ENCODE data around the gene ARHGAP31. TPM values are rescaled to one million over a fixed set of nuclear protein-coding genes. Genes with fewer than 3 reads are reported as not detected.

Gene ARHGAP31
- total RNA-seq, 1 experiment from 2014 or later, result 7.2 TPM

GRCh38 chr3:119330858-119331257, 36.7 kb downstream of the ARHGAP31 start:
- POLR2A ChIA-PET, result interaction anchor here (0.6 kb wide), 1 partner anchor 168 kb away, joined by 3 read pairs; the partner anchor contains the start of gene TIMMDC1

DNA sequence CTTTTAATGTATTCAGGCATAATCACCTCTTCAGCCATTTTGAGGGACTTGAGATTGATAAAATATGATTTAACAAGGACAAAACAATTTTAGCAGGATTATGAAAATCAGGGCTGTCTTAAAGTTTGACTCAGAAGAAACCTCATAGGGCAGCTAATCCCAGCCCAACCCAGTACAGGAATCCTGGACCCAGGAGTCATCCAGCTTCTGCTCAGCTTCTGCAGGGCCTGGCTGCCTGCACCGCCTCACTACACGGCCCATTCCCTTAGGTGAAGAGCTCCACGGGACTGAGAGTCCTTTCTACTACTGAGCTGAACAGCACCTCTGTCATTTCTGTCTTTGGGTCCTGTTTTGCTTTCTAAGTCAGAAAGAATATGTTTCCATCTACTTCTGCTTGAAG, 37.5 kb downstream of the ARHGAP31 start:
- Mint-ChIP-seq H3K9me3 (peaks cover 3% of the 10 kb centered on the region), H3K4me1 (peaks cover 29% of the 10 kb centered on the region), H3K36me3 (no peaks in the 10 kb centered on the region), H3K4me3 (no peak overlapping the region), H3K27ac (no peak overlapping the region), H3K27me3 (ENCODE audit: low read depth) (no peaks in the 10 kb centered on the region)
- ATAC-seq (no peak), DNase-seq (ENCODE audit: low spot score) (no peak)
- ChIA-PET POLR2A (interaction anchor here (1.0 to 1.1 kb wide), 2 partner anchors 10 to 19 kb away, joined by 3 read pairs; no protein-coding TSS in a partner anchor), CTCF (interaction anchor here (0.7 to 1.6 kb wide), 3 partner anchors 9 to 269 kb away, joined by 3 to 4 read pairs (median 3); no protein-coding TSS in a partner anchor)
- TF ChIP-seq, protein P1, sequence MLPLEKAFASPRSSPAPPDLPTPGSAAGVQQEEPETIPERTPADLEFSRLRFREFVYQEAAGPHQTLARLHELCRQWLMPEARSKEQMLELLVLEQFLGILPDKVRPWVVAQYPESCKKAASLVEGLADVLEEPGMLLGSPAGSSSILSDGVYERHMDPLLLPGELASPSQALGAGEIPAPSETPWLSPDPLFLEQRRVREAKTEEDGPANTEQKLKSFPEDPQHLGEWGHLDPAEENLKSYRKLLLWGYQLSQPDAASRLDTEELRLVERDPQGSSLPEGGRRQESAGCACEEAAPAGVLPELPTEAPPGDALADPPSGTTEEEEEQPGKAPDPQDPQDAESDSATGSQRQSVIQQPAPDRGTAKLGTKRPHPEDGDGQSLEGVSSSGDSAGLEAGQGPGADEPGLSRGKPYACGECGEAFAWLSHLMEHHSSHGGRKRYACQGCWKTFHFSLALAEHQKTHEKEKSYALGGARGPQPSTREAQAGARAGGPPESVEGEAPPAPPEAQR (CRISPR knock-in tag; IDR thresholded peaks at IDR 0.05), result no peak
- no peak for TF ChIP-seq TEAD4 (CRISPR knock-in tag; IDR thresholded peaks at IDR 0.05)
- TF ChIP-seq, protein P2, sequence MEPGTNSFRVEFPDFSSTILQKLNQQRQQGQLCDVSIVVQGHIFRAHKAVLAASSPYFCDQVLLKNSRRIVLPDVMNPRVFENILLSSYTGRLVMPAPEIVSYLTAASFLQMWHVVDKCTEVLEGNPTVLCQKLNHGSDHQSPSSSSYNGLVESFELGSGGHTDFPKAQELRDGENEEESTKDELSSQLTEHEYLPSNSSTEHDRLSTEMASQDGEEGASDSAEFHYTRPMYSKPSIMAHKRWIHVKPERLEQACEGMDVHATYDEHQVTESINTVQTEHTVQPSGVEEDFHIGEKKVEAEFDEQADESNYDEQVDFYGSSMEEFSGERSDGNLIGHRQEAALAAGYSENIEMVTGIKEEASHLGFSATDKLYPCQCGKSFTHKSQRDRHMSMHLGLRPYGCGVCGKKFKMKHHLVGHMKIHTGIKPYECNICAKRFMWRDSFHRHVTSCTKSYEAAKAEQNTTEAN (CRISPR knock-in tag; IDR thresholded peaks at IDR 0.05), result no peak
- no peak for TF ChIP-seq MXD4 (CRISPR knock-in tag; IDR thresholded peaks at IDR 0.05; ENCODE audit: borderline replicate concordance)
- no peak for TF ChIP-seq NFYB (CRISPR knock-in tag; conservative IDR thresholded peaks at IDR 0.05; ENCODE audit: low read depth)
- TF ChIP-seq TP53 (CRISPR knock-in tag; IDR thresholded peaks at IDR 0.05), result no peak
- no peak for TF ChIP-seq ATF1 (CRISPR knock-in tag; IDR thresholded peaks at IDR 0.05)
- TF ChIP-seq RELA (CRISPR knock-in tag; IDR thresholded peaks at IDR 0.05; ENCODE audit: borderline replicate concordance), result no peak
- TF ChIP-seq NR3C1 (CRISPR knock-in tag; conservative IDR thresholded peaks at IDR 0.05; ENCODE audit: low read depth), result no peak
- no peak for TF ChIP-seq ZNF263 (CRISPR knock-in tag; IDR thresholded peaks at IDR 0.05; ENCODE audit: low read depth)
- TF ChIP-seq ZMAT4 (CRISPR knock-in tag; IDR thresholded peaks at IDR 0.05), result no peak

More at GRCh38 chr3:119330858-119331257, 36.7 kb downstream of the ARHGAP31 start:
- CTCF ChIA-PET, result no interaction called here
- H3K4me1 Mint-ChIP-seq, result peaks cover 36% of the 10 kb centered on the region
- H3K9me3 Mint-ChIP-seq, result no peaks in the 10 kb centered on the region
- no peak overlapping the region for H3K27ac Mint-ChIP-seq
- no peak for ATAC-seq
- H3K36me3 Mint-ChIP-seq, result no peaks in the 10 kb centered on the region
- no peaks in the 10 kb centered on the region for H3K27me3 Mint-ChIP-seq (ENCODE audit: low read depth)
- DNase-seq (ENCODE audit: low spot score), result no peak
- no peak overlapping the region for H3K4me3 Mint-ChIP-seq
- no peak for TF ChIP-seq ETV6 (CRISPR knock-in tag; IDR thresholded peaks at IDR 0.05)
- TF ChIP-seq, protein P3, sequence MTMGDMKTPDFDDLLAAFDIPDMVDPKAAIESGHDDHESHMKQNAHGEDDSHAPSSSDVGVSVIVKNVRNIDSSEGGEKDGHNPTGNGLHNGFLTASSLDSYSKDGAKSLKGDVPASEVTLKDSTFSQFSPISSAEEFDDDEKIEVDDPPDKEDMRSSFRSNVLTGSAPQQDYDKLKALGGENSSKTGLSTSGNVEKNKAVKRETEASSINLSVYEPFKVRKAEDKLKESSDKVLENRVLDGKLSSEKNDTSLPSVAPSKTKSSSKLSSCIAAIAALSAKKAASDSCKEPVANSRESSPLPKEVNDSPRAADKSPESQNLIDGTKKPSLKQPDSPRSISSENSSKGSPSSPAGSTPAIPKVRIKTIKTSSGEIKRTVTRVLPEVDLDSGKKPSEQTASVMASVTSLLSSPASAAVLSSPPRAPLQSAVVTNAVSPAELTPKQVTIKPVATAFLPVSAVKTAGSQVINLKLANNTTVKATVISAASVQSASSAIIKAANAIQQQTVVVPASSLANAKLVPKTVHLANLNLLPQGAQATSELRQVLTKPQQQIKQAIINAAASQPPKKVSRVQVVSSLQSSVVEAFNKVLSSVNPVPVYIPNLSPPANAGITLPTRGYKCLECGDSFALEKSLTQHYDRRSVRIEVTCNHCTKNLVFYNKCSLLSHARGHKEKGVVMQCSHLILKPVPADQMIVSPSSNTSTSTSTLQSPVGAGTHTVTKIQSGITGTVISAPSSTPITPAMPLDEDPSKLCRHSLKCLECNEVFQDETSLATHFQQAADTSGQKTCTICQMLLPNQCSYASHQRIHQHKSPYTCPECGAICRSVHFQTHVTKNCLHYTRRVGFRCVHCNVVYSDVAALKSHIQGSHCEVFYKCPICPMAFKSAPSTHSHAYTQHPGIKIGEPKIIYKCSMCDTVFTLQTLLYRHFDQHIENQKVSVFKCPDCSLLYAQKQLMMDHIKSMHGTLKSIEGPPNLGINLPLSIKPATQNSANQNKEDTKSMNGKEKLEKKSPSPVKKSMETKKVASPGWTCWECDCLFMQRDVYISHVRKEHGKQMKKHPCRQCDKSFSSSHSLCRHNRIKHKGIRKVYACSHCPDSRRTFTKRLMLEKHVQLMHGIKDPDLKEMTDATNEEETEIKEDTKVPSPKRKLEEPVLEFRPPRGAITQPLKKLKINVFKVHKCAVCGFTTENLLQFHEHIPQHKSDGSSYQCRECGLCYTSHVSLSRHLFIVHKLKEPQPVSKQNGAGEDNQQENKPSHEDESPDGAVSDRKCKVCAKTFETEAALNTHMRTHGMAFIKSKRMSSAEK (CRISPR knock-in tag; IDR thresholded peaks at IDR 0.05; ENCODE audit: borderline replicate concordance), result no peak
- TF ChIP-seq TP53 (CRISPR knock-in tag; IDR thresholded peaks at IDR 0.05), result no peak
- TF ChIP-seq ZNF281 (CRISPR knock-in tag; IDR thresholded peaks at IDR 0.05), result no peak
- TF ChIP-seq NR1H2 (CRISPR knock-in tag; IDR thresholded peaks at IDR 0.05), result no peak
- TF ChIP-seq FOXP1 (CRISPR knock-in tag; IDR thresholded peaks at IDR 0.05; ENCODE audit: borderline replicate concordance), result no peak
- TF ChIP-seq MYBL2 (CRISPR knock-in tag; IDR thresholded peaks at IDR 0.05), result no peak
- TF ChIP-seq TEAD4 (CRISPR knock-in tag; IDR thresholded peaks at IDR 0.05), result no peak
- TF ChIP-seq ZNF423 (CRISPR knock-in tag; IDR thresholded peaks at IDR 0.05), result no peak
- no peak for TF ChIP-seq NFE2L1 (CRISPR knock-in tag; IDR thresholded peaks at IDR 0.05)
- TF ChIP-seq ATF3 (CRISPR knock-in tag; conservative IDR thresholded peaks at IDR 0.05), result no peak
- no peak for TF ChIP-seq FOXK1 (CRISPR knock-in tag; IDR thresholded peaks at IDR 0.05)
- no peak for TF ChIP-seq PRRX2 (CRISPR knock-in tag; IDR thresholded peaks at IDR 0.05)

All from WTC11 (cell line).